ENCODE measurements around the gene LACTBL1.
"Not testable (repeated sequence)": the region's sequence is repeated elsewhere in the genome, so short reads cannot be mapped to it uniquely, and the experiment has no call there.

The LACTBL1 gene

DNA sequence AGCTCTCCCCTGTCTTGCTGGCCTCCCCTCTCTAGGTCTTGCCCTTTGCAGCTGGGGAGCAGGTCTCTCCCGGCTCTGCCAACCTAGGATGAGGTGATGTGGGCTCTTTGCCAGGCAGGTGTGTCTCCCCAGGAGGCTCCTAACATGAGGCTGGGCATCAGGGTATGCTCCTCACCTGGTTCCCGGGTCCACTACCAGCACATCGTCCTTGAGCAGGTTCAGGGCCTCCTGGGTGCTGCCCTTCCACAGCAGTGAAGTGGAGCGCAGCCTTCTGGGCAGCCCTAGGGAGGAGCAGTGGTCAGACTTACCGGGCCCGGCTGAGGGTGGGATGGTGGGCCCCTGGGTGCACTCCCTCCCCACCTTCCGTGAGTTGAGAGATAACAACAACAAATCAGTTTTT, 17.5 kb downstream of the LACTBL1 start:
- DNase-seq (ENCODE audit: low read depth), result no peak
- H3K4me3 ChIP-seq (ENCODE audit: low read depth, low read length), result no peak overlapping the region
- TF ChIP-seq CTCF (IDR thresholded peaks at IDR 0.05; ENCODE audit: low read depth, low read length, missing control alignments), result no peak
- in situ Hi-C loops (cut with HindIII; ENCODE audit: low sequenced_read_pairs), result no loop called here

GRCh38 chr1:22953740-22954141, 18.9 kb downstream of the LACTBL1 start:
- H3K4me3 ChIP-seq (ENCODE audit: low read depth, low read length), result no peak overlapping the region
- no peak for TF ChIP-seq CTCF (IDR thresholded peaks at IDR 0.05; ENCODE audit: low read depth, low read length, missing control alignments)
- in situ Hi-C loops (cut with HindIII; ENCODE audit: low sequenced_read_pairs), result no loop called here
- no peak for DNase-seq (ENCODE audit: low read depth)

DNA sequence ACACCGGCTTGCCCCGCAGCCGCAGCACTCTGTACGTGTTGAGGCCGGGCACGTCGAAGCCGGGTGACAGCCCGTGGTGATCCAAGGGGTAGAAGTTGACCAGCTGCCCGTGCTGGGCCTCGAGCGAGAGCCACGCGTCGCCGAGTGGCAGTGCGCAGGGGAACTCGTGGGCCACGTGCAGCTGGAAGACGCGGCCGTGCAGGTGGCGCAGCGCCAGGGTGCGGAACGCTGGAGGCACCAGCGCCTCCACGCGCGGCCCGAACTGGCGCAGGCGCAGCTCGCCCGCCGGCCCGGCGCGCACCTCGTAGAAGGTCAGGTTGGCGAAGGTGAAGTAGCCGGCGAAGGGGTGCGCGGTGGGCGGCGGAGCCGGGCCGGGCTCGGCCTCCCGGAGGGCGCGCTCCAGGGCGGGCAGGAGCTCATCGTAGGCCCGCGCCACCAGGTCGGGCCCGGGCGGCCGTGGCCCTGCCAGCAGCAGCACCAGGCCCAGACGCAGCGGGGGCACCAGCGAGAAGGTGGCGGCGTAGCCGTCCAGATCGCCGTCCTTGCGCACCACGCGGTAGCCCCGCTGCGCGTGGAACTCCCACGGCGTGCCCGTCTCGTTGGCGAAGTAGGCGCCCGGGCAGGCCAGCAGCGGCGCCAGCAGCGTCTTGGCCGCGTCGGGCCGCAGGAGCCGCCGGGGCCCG, 19.5 kb downstream of the LACTBL1 start:
- no peak for DNase-seq (ENCODE audit: low read depth)
- in situ Hi-C loops (cut with HindIII; ENCODE audit: low sequenced_read_pairs), result no loop called here
- H3K4me3 ChIP-seq (ENCODE audit: low read depth, low read length), result no peak overlapping the region
- TF ChIP-seq CTCF (IDR thresholded peaks at IDR 0.05; ENCODE audit: low read depth, low read length, missing control alignments), result no peak

DNA sequence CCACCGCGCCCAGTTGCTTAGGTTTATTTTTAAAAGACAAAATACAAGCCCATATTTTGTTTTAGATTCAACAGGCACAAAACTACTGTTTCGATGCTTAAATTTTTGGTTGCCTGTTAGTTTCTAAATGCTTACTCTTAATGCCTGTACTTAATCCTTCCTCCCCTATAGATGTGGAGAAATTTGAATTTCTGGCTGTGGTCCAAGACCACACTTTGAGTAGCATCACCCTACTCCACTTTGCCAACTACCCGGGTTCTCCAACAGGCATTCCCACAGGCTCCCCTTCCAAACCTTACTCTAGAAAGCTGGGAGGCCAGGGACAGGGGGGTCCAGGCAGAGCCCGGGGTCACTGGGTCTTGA, 20.0 kb downstream of the LACTBL1 start:
- TF ChIP-seq CTCF (IDR thresholded peaks at IDR 0.05; ENCODE audit: low read depth, low read length, missing control alignments), result no peak
- DNase-seq (ENCODE audit: low read depth), result no peak
- in situ Hi-C loops (cut with HindIII; ENCODE audit: low sequenced_read_pairs), result no loop called here
- H3K4me3 ChIP-seq (ENCODE audit: low read depth, low read length), result no peak overlapping the region

- DNase-seq (ENCODE audit: low read depth), result no peak
- no peak for TF ChIP-seq CTCF (IDR thresholded peaks at IDR 0.05; ENCODE audit: low read depth, low read length, missing control alignments)
- no peak overlapping the region for H3K4me3 ChIP-seq (ENCODE audit: low read depth, low read length)
- in situ Hi-C loops (cut with HindIII; ENCODE audit: low sequenced_read_pairs), result no loop called here
These were observed 20.9 kb downstream of the LACTBL1 start for GRCh38 chr1:22951796-22952195.

DNA sequence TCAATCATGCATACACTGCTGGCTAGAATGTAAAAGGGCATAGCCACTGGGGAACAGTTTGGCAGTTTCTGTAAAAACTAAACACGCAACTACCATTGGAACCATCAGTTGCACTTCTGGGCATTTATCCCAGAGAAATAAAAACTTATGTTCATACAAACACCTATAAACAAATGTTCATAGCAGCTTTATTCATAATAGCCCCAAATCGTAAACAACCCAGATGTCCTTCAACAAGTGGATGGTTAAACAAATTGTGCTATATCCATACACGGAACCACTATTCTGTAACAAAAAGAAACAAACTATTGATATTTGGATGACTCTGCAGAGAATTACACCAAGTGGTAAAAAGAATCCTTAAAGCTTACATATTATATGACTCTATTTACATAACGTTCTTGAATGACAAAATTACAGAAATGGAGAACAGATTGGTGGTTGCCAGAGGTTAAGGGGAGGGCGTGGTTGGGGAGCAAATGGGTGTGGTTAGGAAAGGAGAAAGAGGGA, 22.8 kb downstream of the LACTBL1 start:
- H3K4me3 ChIP-seq (ENCODE audit: low read depth, low read length), result no peak overlapping the region
- DNase-seq (ENCODE audit: low read depth), result no peak
- in situ Hi-C loops (cut with HindIII; ENCODE audit: low sequenced_read_pairs), result no loop called here
- no peak for TF ChIP-seq CTCF (IDR thresholded peaks at IDR 0.05; ENCODE audit: low read depth, low read length, missing control alignments)

DNA sequence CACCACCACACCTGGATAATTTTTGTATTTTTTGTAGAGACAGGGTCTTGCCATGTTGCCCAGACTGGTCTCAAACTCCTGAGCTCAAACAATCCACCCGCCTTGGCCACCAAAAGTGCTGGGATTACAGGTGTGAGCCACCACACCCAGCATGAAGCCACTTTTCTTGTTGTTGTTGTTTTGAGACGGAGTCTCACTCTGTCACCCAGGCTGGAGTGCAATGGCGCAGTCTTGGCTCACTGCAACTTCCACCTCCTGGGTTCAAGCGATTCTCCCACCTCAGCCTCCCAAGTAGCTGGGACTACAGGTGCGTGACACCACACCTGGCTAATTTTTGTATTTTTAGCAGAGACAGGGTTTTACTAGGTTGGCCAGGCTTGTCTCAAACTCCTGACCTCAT, 27.5 kb downstream of the LACTBL1 start:
- DNase-seq (ENCODE audit: low read depth); H3K4me3 ChIP-seq (ENCODE audit: low read depth, low read length): not testable (repeated sequence)

More for the DNA sequence above, 27.5 kb downstream of the LACTBL1 start:
- in situ Hi-C loops (cut with HindIII; ENCODE audit: low sequenced_read_pairs), result not testable (repeated sequence)

Measured in astrocyte of the cerebellum (primary cell).